Activated CD4-positive, alpha-beta T cell treated with anti-CD3 and anti-CD28 coated beads, Interleukin-2, amount 10 ng/mL, durations not matched to agents 24 days and 14 days (primary cell): ENCODE results near the gene ANKS1B. TPM values are rescaled to one million over a fixed set of nuclear protein-coding genes. Genes with fewer than 3 reads are reported as not detected.
"Not testable (repeated sequence)": the region's sequence is repeated elsewhere in the genome, so short reads cannot be mapped to it uniquely, and the experiment has no call there.

Experiments
- DNase-seq: peaks from one replicate; pipeline ENCODE4 v3.0.0; 2022
- H3K27ac Mint-ChIP-seq: one replicate; pipeline ENCODE4 v1.8.0; 2022; ENCODE audit warnings: mild to moderate bottlenecking, mixed read lengths
- H3K27me3 Mint-ChIP-seq: one replicate; pipeline ENCODE4 v1.8.0; 2022; ENCODE audit warnings: mixed read lengths
- H3K36me3 Mint-ChIP-seq: one replicate; pipeline ENCODE4 v1.8.0; 2022; ENCODE audit warnings: low read depth, mild to moderate bottlenecking, mixed read lengths
- H3K4me1 Mint-ChIP-seq: one replicate; pipeline ENCODE4 v1.8.0; 2021; ENCODE audit warnings: mixed read lengths
- H3K4me3 Mint-ChIP-seq: one replicate; pipeline ENCODE4 v1.8.0; 2022; ENCODE audit warnings: mild to moderate bottlenecking, moderate library complexity, mixed read lengths
- H3K9me3 Mint-ChIP-seq: one replicate; pipeline ENCODE4 v1.8.0; 2021; ENCODE audit warnings: mixed read lengths
- intact Hi-C: fragments of 100-400 bp; cut with micrococcal nuclease; formaldehyde crosslinking; loops from one replicate; pipeline ENCODE4 v1.15.1; 2023
- total RNA-seq: library from RNA; stranded (reverse); gene quantifications from 2 replicates; pipeline ENCODE4 v1.2.3, GENCODE V29; 2022

ANKS1B gene
- total RNA-seq, result 1.3 and 1.5 TPM in 2 replicates

- H3K9me3 Mint-ChIP-seq, result no peaks in the 10 kb centered on the region
- peak; percentile 70 for DNase-seq
- intact Hi-C loops, result no loop called here
- peaks cover 64% of the 10 kb centered on the region for H3K27me3 Mint-ChIP-seq
- peak within 1 kb of the TSS; percentile 83 for H3K4me3 Mint-ChIP-seq
- H3K4me1 Mint-ChIP-seq, result peaks cover 13% of the 10 kb centered on the region
- H3K27ac Mint-ChIP-seq, result peak within 1 kb of the TSS; percentile 41
- no peaks in the 10 kb centered on the region for H3K36me3 Mint-ChIP-seq
Measured at GRCh38 chr12:99984271-99985128, at the start of gene ANKS1B. ANKS1B (minus strand) TSS chr12:99984936; CDS start chr12:99984237, 699 bp downstream.

GRCh38 chr12:100031836-100032235 is 47.1 kb upstream of the ANKS1B start:
- Mint-ChIP-seq H3K4me3 (no peak overlapping the region), H3K27ac (no peak overlapping the region), H3K4me1 (no peaks in the 10 kb centered on the region), H3K27me3 (no peaks in the 10 kb centered on the region), H3K36me3 (peaks cover 20% of the 10 kb centered on the region), H3K9me3 (peaks cover 10% of the 10 kb centered on the region)
- no peak for DNase-seq
- intact Hi-C loops, result no loop called here

GRCh38 chr12:100027671-100028070 is 42.9 kb upstream of the ANKS1B start:
- peaks cover 3% of the 10 kb centered on the region for H3K9me3 Mint-ChIP-seq
- H3K4me3 Mint-ChIP-seq, result no peak overlapping the region
- peaks cover 4% of the 10 kb centered on the region for H3K36me3 Mint-ChIP-seq
- no peaks in the 10 kb centered on the region for H3K4me1 Mint-ChIP-seq
- DNase-seq, result no peak
- intact Hi-C loops, result no loop called here
- H3K27me3 Mint-ChIP-seq, result no peaks in the 10 kb centered on the region
- H3K27ac Mint-ChIP-seq, result no peak overlapping the region

GRCh38 chr12:100026241-100026640 is 41.5 kb upstream of the ANKS1B start:
- no peaks in the 10 kb centered on the region for H3K4me1 Mint-ChIP-seq
- no peak for DNase-seq
- intact Hi-C loops, result no loop called here
- H3K27ac Mint-ChIP-seq, result no peak overlapping the region
- no peaks in the 10 kb centered on the region for H3K36me3 Mint-ChIP-seq
- no peaks in the 10 kb centered on the region for H3K9me3 Mint-ChIP-seq
- no peaks in the 10 kb centered on the region for H3K27me3 Mint-ChIP-seq
- no peak overlapping the region for H3K4me3 Mint-ChIP-seq

- Mint-ChIP-seq H3K27ac (no peak overlapping the region), H3K4me3 (no peak overlapping the region), H3K4me1 (no peaks in the 10 kb centered on the region), H3K9me3 (no peaks in the 10 kb centered on the region), H3K27me3 (no peaks in the 10 kb centered on the region), H3K36me3 (no peaks in the 10 kb centered on the region)
- intact Hi-C loops, result no loop called here
- no peak for DNase-seq
Measured at GRCh38 chr12:100024974-100025555, 40.3 kb upstream of the ANKS1B start.

GRCh38 chr12:100020370-100020769 is 35.6 kb upstream of the ANKS1B start:
- H3K27me3 Mint-ChIP-seq, result no peaks in the 10 kb centered on the region
- H3K9me3 Mint-ChIP-seq, result peaks cover 6% of the 10 kb centered on the region
- DNase-seq, result no peak
- H3K27ac Mint-ChIP-seq, result no peak overlapping the region
- H3K36me3 Mint-ChIP-seq, result no peaks in the 10 kb centered on the region
- H3K4me3 Mint-ChIP-seq, result no peak overlapping the region
- intact Hi-C loops, result no loop called here
- no peaks in the 10 kb centered on the region for H3K4me1 Mint-ChIP-seq

GRCh38 chr12:100017056-100017455 is 32.3 kb upstream of the ANKS1B start:
- no peak overlapping the region for H3K4me3 Mint-ChIP-seq
- H3K9me3 Mint-ChIP-seq, result peaks cover 6% of the 10 kb centered on the region
- no peak overlapping the region for H3K27ac Mint-ChIP-seq
- DNase-seq, result no peak
- H3K36me3 Mint-ChIP-seq, result no peaks in the 10 kb centered on the region
- H3K27me3 Mint-ChIP-seq, result no peaks in the 10 kb centered on the region
- intact Hi-C loops, result no loop called here
- no peaks in the 10 kb centered on the region for H3K4me1 Mint-ChIP-seq

- intact Hi-C loops, H3K4me1 Mint-ChIP-seq, H3K4me3 Mint-ChIP-seq, H3K27me3 Mint-ChIP-seq, H3K27ac Mint-ChIP-seq, DNase-seq, H3K36me3 Mint-ChIP-seq, H3K9me3 Mint-ChIP-seq: not testable (repeated sequence)
Measured at GRCh38 chr12:100016304-100016703, 31.6 kb upstream of the ANKS1B start.

- H3K27ac Mint-ChIP-seq, H3K9me3 Mint-ChIP-seq, H3K4me3 Mint-ChIP-seq, DNase-seq, H3K27me3 Mint-ChIP-seq, H3K4me1 Mint-ChIP-seq, H3K36me3 Mint-ChIP-seq, intact Hi-C loops: not testable (repeated sequence)
Measured at GRCh38 chr12:100005846-100006245, 21.1 kb upstream of the ANKS1B start.

GRCh38 chr12:99997806-99998205 is 13.1 kb upstream of the ANKS1B start:
- no peak overlapping the region for H3K4me3 Mint-ChIP-seq
- intact Hi-C loops, result no loop called here
- H3K9me3 Mint-ChIP-seq, result peaks cover 6% of the 10 kb centered on the region
- no peak overlapping the region for H3K27ac Mint-ChIP-seq
- DNase-seq, result no peak
- no peaks in the 10 kb centered on the region for H3K4me1 Mint-ChIP-seq
- no peaks in the 10 kb centered on the region for H3K36me3 Mint-ChIP-seq
- H3K27me3 Mint-ChIP-seq, result peaks cover 2% of the 10 kb centered on the region

- H3K4me1 Mint-ChIP-seq, result no peaks in the 10 kb centered on the region
- no peak overlapping the region for H3K4me3 Mint-ChIP-seq
- no peak overlapping the region for H3K27ac Mint-ChIP-seq
- H3K27me3 Mint-ChIP-seq, result peaks cover 5% of the 10 kb centered on the region
- intact Hi-C loops, result no loop called here
- no peaks in the 10 kb centered on the region for H3K36me3 Mint-ChIP-seq
- peaks cover 10% of the 10 kb centered on the region for H3K9me3 Mint-ChIP-seq
- DNase-seq, result no peak
Measured at GRCh38 chr12:99996095-99996494, 11.4 kb upstream of the ANKS1B start.

GRCh38 chr12:99985631-99986030 is 895 bp upstream of the ANKS1B start:
- peaks cover 56% of the 10 kb centered on the region for H3K27me3 Mint-ChIP-seq
- intact Hi-C loops, result no loop called here

GRCh38 chr12:99985129-99985570 is 414 bp upstream of the ANKS1B start:
- H3K4me1 Mint-ChIP-seq, result peaks cover 13% of the 10 kb centered on the region
- H3K9me3 Mint-ChIP-seq, result no peaks in the 10 kb centered on the region
- no peaks in the 10 kb centered on the region for H3K36me3 Mint-ChIP-seq
- H3K4me3 Mint-ChIP-seq, result peak overlapping the region; percentile 80
- DNase-seq, result no peak
- H3K27ac Mint-ChIP-seq, result no peak overlapping the region
- intact Hi-C loops, result no loop called here
- peaks cover 60% of the 10 kb centered on the region for H3K27me3 Mint-ChIP-seq

More at GRCh38 chr12:99985631-99986030, 895 bp upstream of the ANKS1B start:
- H3K4me3 Mint-ChIP-seq, result peak overlapping the region; percentile 80
- no peaks in the 10 kb centered on the region for H3K9me3 Mint-ChIP-seq
- DNase-seq, result no peak
- H3K36me3 Mint-ChIP-seq, result no peaks in the 10 kb centered on the region
- peaks cover 13% of the 10 kb centered on the region for H3K4me1 Mint-ChIP-seq
- no peak overlapping the region for H3K27ac Mint-ChIP-seq

- H3K36me3 Mint-ChIP-seq, result no peaks in the 10 kb centered on the region
- H3K9me3 Mint-ChIP-seq, result no peaks in the 10 kb centered on the region
- peak overlapping the region; percentile 41 for H3K27ac Mint-ChIP-seq
- DNase-seq, result no peak
- peaks cover 63% of the 10 kb centered on the region for H3K27me3 Mint-ChIP-seq
- H3K4me3 Mint-ChIP-seq, result peak overlapping the region; percentile 83
- intact Hi-C loops, result no loop called here
- peaks cover 13% of the 10 kb centered on the region for H3K4me1 Mint-ChIP-seq
Measured at GRCh38 chr12:99983456-99984258, 1.1 kb downstream of the ANKS1B start.
